Measurements from ENCODE around the gene TGFBI. TPM values are rescaled to one million over a fixed set of nuclear protein-coding genes. Genes with fewer than 3 reads are reported as not detected.

The TGFBI gene
- total RNA-seq, 1 donor from 2014 or later, result 2.3 TPM

DNA sequence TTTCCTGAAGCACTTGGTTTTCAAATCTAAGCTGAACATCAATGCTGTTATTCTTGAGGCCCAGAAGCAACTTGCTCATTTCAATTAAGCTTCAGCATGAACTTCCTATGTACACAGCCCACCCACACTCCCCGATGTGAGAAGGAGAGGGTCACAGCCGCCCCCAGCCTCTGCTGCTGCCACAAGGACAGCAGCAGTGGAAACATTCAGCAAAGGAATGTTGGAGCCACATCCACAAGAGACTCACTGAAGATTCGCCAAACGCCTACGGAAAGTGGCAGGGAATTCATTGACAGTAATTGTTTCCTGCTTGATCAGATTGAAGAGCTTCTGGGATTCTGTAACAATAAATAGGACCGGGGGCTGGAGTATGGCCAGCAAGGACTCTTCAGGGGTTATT, 2.9 kb downstream of the TGFBI start:
- TF ChIP-seq, protein P1, sequence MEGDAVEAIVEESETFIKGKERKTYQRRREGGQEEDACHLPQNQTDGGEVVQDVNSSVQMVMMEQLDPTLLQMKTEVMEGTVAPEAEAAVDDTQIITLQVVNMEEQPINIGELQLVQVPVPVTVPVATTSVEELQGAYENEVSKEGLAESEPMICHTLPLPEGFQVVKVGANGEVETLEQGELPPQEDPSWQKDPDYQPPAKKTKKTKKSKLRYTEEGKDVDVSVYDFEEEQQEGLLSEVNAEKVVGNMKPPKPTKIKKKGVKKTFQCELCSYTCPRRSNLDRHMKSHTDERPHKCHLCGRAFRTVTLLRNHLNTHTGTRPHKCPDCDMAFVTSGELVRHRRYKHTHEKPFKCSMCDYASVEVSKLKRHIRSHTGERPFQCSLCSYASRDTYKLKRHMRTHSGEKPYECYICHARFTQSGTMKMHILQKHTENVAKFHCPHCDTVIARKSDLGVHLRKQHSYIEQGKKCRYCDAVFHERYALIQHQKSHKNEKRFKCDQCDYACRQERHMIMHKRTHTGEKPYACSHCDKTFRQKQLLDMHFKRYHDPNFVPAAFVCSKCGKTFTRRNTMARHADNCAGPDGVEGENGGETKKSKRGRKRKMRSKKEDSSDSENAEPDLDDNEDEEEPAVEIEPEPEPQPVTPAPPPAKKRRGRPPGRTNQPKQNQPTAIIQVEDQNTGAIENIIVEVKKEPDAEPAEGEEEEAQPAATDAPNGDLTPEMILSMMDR (IDR thresholded peaks at IDR 0.05; ENCODE audit: unreplicated experiment), result no peak
- peaks cover 77% of the 10 kb centered on the region for H3K27me3 Mint-ChIP-seq
- no peaks in the 10 kb centered on the region for H3K36me3 Mint-ChIP-seq (ENCODE audit: insufficient read depth)
- H3K4me3 Mint-ChIP-seq (ENCODE audit: low read depth), result no peak overlapping the region
- no peak for DNase-seq (ENCODE audit: low spot score, unreplicated experiment)
- peaks cover 2% of the 10 kb centered on the region for H3K4me1 Mint-ChIP-seq (ENCODE audit: low read depth)
- H3K27ac Mint-ChIP-seq, result no peak overlapping the region
- H3K9me3 Mint-ChIP-seq (ENCODE audit: low read depth), result no peaks in the 10 kb centered on the region

GRCh38 chr5:136032564-136032963, 3.8 kb downstream of the TGFBI start:
- peaks cover 2% of the 10 kb centered on the region for H3K4me1 Mint-ChIP-seq (ENCODE audit: low read depth)

GRCh38 chr5:136033234-136033633, 4.4 kb downstream of the TGFBI start:
- no peaks in the 10 kb centered on the region for H3K4me1 Mint-ChIP-seq (ENCODE audit: low read depth)
- H3K27me3 Mint-ChIP-seq, result peaks cover 64% of the 10 kb centered on the region
- no peak overlapping the region for H3K27ac Mint-ChIP-seq
- no peak overlapping the region for H3K4me3 Mint-ChIP-seq (ENCODE audit: low read depth)
- TF ChIP-seq, protein P1 (IDR thresholded peaks at IDR 0.05; ENCODE audit: unreplicated experiment), result no peak
- DNase-seq (ENCODE audit: low spot score, unreplicated experiment), result no peak
- H3K9me3 Mint-ChIP-seq (ENCODE audit: low read depth), result no peaks in the 10 kb centered on the region
- no peaks in the 10 kb centered on the region for H3K36me3 Mint-ChIP-seq (ENCODE audit: insufficient read depth)

More at GRCh38 chr5:136032564-136032963, 3.8 kb downstream of the TGFBI start:
- no peak overlapping the region for H3K27ac Mint-ChIP-seq
- H3K36me3 Mint-ChIP-seq (ENCODE audit: insufficient read depth), result no peaks in the 10 kb centered on the region
- no peak overlapping the region for H3K4me3 Mint-ChIP-seq (ENCODE audit: low read depth)
- H3K27me3 Mint-ChIP-seq, result peaks cover 70% of the 10 kb centered on the region
- no peak for DNase-seq (ENCODE audit: low spot score, unreplicated experiment)
- H3K9me3 Mint-ChIP-seq (ENCODE audit: low read depth), result no peaks in the 10 kb centered on the region
- TF ChIP-seq, protein P1 (IDR thresholded peaks at IDR 0.05; ENCODE audit: unreplicated experiment), result no peak

DNA sequence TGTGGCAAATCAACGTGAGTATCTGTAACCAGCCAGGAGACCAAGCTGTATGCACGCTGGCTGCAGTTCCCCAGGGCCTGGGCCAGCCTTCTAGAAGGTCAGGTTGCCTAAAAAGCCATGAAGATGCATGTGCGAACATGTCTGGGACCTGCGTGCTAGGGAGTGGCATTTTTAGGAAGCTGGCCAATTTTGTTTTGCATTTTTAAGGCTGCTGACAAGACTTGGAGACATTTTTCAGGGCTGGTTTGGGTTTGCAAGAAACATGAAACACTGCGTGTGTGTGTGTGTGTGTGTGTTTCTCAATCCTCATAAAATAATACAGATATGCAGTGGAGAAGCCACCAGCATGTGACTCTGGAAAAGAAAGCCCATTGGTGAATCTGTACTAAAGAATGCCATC, 5.1 kb downstream of the TGFBI start:
- no peaks in the 10 kb centered on the region for H3K36me3 Mint-ChIP-seq (ENCODE audit: insufficient read depth)
- TF ChIP-seq, protein P1 (IDR thresholded peaks at IDR 0.05; ENCODE audit: unreplicated experiment), result no peak
- H3K4me3 Mint-ChIP-seq (ENCODE audit: low read depth), result no peak overlapping the region
- peaks cover 61% of the 10 kb centered on the region for H3K27me3 Mint-ChIP-seq
- H3K27ac Mint-ChIP-seq, result no peak overlapping the region
- DNase-seq (ENCODE audit: low spot score, unreplicated experiment), result no peak
- H3K9me3 Mint-ChIP-seq (ENCODE audit: low read depth), result no peaks in the 10 kb centered on the region
- H3K4me1 Mint-ChIP-seq (ENCODE audit: low read depth), result no peaks in the 10 kb centered on the region

DNA sequence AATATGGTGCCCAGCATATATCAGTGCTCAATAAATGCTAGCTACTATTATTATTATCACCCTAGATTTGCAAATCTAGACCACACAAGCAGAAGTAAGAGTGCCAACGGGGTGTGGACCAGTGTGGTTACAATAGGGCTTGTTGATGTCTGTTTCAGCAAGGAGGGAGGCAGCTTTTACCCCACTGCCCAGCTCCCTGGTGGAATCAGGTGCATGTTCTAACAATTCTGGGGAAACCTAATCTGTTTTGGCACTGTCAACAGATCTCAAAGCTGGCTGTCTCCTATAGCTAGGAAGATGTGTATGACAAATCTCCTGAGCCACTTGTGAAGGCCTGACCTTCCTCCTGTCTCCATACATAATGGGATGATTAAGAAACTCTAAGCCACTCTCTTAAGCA, 5.7 kb downstream of the TGFBI start:
- DNase-seq (ENCODE audit: low spot score, unreplicated experiment), result no peak
- Mint-ChIP-seq H3K36me3 (ENCODE audit: insufficient read depth) (no peaks in the 10 kb centered on the region), H3K4me3 (ENCODE audit: low read depth) (no peak overlapping the region), H3K9me3 (ENCODE audit: low read depth) (no peaks in the 10 kb centered on the region), H3K27ac (no peak overlapping the region), H3K27me3 (peaks cover 56% of the 10 kb centered on the region), H3K4me1 (ENCODE audit: low read depth) (no peaks in the 10 kb centered on the region)
- TF ChIP-seq, protein P1 (IDR thresholded peaks at IDR 0.05; ENCODE audit: unreplicated experiment), result no peak

Measured in progenitor cell of endocrine pancreas (in vitro differentiated cells).